ENCODE measurements around the gene PLEK2. TPM values are rescaled to one million over a fixed set of nuclear protein-coding genes. Genes with fewer than 3 reads are reported as not detected.
A peak's percentile ranks its signal among the peaks of the same experiment; 100 is the strongest.

The PLEK2 gene
- total RNA-seq, 1 donor from 2014 or later = 2.5 TPM

DNA sequence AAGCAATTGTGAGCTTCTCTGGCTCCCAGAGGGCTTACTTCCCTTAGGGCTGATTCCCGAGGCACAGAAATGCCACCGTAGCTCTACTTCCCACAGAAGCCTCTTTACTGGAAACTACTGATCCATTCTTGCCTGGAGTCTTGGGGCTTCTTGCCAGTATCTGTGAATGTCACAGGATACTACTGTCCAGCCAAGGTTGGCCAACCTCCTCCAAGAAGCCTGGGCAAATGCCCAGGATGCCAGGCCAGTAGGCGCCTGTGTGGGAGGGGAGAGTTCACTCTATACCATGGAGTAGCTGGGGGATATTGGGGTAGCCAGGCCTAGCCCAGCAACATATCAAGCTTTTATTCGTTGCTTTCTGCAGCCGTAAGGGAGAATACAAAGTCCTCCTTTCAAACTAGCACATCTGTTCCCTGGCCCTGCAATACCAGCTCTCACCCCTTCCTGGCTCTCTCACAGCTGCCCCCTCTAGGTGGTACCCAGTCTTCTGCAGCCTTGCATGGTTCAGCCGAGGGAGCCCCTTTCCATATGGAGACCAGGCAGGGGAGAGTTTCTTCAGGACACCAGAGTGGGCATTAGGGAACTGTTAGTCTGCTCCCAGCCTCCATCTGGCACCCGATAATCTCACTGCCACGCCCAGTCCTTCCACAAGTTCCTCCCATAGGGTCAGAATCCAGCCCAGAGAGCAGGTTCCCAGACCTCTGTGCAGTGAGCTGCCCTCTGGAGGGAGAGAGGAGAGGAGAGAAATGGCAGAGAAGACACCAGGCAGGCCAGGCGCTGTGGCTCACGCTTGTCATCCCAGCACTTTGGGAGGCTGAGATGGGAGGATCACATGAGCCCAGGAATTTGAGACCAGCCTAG is 24.3 kb upstream of the PLEK2 start:
- H3K36me3 ChIP-seq = no peaks in the 10 kb centered on the region
- H3K9me3 ChIP-seq = no peaks in the 10 kb centered on the region
- H3K27me3 ChIP-seq = no peaks in the 10 kb centered on the region
- no peak overlapping the region for H3K4me3 ChIP-seq
- H3K4me1 ChIP-seq = no peaks in the 10 kb centered on the region
- H3K27ac ChIP-seq = no peak overlapping the region
- intact Hi-C loops (cut with DNase I) = no loop called here
- TF ChIP-seq, protein P1, sequence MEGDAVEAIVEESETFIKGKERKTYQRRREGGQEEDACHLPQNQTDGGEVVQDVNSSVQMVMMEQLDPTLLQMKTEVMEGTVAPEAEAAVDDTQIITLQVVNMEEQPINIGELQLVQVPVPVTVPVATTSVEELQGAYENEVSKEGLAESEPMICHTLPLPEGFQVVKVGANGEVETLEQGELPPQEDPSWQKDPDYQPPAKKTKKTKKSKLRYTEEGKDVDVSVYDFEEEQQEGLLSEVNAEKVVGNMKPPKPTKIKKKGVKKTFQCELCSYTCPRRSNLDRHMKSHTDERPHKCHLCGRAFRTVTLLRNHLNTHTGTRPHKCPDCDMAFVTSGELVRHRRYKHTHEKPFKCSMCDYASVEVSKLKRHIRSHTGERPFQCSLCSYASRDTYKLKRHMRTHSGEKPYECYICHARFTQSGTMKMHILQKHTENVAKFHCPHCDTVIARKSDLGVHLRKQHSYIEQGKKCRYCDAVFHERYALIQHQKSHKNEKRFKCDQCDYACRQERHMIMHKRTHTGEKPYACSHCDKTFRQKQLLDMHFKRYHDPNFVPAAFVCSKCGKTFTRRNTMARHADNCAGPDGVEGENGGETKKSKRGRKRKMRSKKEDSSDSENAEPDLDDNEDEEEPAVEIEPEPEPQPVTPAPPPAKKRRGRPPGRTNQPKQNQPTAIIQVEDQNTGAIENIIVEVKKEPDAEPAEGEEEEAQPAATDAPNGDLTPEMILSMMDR (IDR thresholded peaks at IDR 0.05) = no peak
- DNase-seq (no peak), ATAC-seq (peak; percentile 11)

DNA sequence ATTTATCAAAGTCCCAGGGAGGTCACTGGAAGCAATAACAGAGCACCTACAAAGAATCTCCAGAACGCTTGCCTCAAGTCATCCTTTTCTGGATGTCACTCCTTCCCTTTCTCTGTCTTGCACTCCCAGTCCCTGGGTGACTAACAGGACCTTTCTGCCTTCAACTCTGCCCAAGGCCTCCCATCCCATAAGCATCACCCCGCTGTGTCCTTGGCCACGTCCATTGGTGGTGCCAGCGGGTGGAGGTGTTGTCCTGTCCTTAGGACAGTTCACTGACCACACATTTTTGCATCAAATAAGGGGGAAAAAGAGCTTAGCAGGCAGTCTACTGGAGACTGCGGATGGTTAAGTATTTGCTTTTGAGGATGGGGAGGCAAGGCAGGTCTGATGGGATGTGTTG is 23.6 kb upstream of the PLEK2 start:
- Histone ChIP-seq H3K4me3 (no peak overlapping the region), H3K27ac (no peak overlapping the region), H3K27me3 (no peaks in the 10 kb centered on the region), H3K4me1 (no peaks in the 10 kb centered on the region), H3K9me3 (no peaks in the 10 kb centered on the region), H3K36me3 (no peaks in the 10 kb centered on the region)
- intact Hi-C loops (cut with DNase I) = no loop called here
- TF ChIP-seq, protein P1 (IDR thresholded peaks at IDR 0.05) = no peak
- ATAC-seq = no peak
- no peak for DNase-seq

DNA sequence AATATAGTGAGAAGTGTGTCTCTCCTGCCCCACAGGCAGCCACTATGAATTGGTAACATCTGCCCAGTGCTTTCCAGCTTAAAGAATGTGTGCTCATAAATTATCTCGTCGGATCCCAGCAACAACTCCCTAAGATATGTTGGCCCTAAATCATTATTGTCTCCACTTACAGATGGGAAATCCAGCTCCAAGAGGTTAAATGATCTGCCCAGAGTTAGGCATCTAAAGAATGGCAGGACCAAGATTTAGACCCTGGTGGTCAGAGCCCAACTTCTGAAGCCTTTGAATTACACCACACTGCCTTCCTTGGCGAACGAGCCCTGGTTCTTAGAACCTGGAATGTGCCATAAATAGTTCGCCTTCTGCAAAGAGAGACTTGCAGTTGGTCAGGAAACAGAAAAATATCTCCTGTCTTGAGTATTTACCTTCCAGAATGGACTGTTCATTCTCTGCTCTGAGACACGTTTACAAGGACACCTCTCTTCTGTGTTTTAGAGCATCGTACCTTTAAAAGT is 20.1 kb upstream of the PLEK2 start:
- no peaks in the 10 kb centered on the region for H3K9me3 ChIP-seq
- ATAC-seq (no peak), DNase-seq (no peak)
- no peak overlapping the region for H3K27ac ChIP-seq
- H3K27me3 ChIP-seq = no peaks in the 10 kb centered on the region
- no peak overlapping the region for H3K4me3 ChIP-seq
- no peaks in the 10 kb centered on the region for H3K4me1 ChIP-seq
- no peaks in the 10 kb centered on the region for H3K36me3 ChIP-seq
- intact Hi-C loops (cut with DNase I) = no loop called here
- TF ChIP-seq, protein P1 (IDR thresholded peaks at IDR 0.05) = no peak

DNA sequence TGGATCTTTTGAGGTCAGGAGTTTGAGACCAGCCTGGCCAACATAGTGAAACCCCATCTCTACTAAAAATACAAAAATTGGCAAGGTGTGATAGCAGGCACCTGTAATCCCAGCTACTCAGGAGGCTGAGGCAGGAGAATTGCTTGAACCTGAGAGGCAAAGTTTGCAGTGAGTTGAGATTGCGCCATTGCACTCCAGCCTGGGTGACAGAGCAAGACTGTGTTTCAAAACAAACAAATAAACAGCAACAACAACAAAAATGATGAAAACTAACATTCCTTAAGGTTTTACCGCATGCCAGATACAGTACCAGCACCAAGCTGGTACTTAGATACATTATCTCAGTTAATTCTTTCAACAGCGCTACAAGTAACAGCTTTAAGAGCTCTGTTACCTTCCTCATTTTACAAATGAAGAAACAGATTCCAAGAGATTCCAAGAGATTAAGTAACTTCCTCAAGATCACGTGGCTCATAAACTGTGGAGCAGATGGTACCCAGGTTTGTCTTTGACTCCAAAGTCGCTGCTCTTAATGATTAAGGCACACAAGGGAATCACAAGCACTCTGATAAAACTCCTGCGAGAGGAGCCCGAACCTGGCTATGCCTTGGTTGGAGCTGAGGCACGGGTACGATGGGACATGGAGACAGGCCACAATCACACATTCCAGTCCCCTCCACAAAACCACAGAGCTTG is 17.7 kb upstream of the PLEK2 start:
- H3K27ac ChIP-seq = no peak overlapping the region

DNA sequence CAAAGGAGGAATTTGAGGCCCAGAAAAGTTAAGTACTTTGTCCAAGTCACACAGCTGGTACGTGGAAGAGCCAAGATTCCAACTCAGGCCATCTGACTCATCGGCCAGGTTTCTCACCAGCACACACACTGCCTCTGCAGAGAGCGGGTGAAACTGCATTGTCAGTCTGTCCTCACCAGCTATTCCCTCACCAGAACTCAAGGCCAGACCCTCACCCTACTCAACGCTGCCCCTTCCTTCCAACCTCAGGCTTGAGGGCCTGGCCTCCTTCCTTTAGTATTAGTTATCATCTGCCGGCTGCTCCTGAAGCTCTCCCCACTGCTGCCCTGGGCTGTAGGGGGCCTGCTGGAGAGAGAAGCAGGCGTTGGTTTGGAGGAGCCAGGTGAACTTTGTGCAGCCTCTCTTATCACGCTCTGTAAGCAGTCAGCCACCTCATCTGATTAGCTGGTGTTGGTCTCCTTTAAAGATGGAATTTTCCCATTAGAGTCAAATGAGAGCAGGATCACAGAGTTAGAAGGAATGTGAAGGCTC is 16.6 kb upstream of the PLEK2 start:
- DNase-seq = no peak
- intact Hi-C loops (cut with DNase I) = loop anchor here (5.0 kb wide), 1 partner anchor 149 kb away; no protein-coding TSS in a partner anchor
- TF ChIP-seq, protein P1 (IDR thresholded peaks at IDR 0.05) = no peak
- peak; percentile 40 for ATAC-seq
- Histone ChIP-seq H3K27me3 (peaks cover 7% of the 10 kb centered on the region), H3K4me1 (no peaks in the 10 kb centered on the region), H3K9me3 (no peaks in the 10 kb centered on the region), H3K27ac (no peak overlapping the region), H3K36me3 (no peaks in the 10 kb centered on the region), H3K4me3 (no peak overlapping the region)

More for the DNA sequence above, 17.7 kb upstream of the PLEK2 start:
- Histone ChIP-seq H3K9me3 (no peaks in the 10 kb centered on the region), H3K27me3 (peaks cover 7% of the 10 kb centered on the region), H3K36me3 (no peaks in the 10 kb centered on the region), H3K4me1 (no peaks in the 10 kb centered on the region), H3K4me3 (no peak overlapping the region)
- TF ChIP-seq, protein P1 (IDR thresholded peaks at IDR 0.05) = no peak
- no peak for ATAC-seq
- intact Hi-C loops (cut with DNase I) = loop anchor here (5.0 kb wide), 1 partner anchor 148 kb away; no protein-coding TSS in a partner anchor
- no peak for DNase-seq
